ENCODE measurements around the gene GADD45B. TPM values are rescaled to one million over a fixed set of nuclear protein-coding genes. Genes with fewer than 3 reads are reported as not detected.

The GADD45B gene
- total and polyA plus RNA-seq, 10 of the 15 experiments (the other 5 are each of a cell fraction or from before 2014, with no cell fraction given) = 2.4 to 180 (median 91.1) TPM

DNA sequence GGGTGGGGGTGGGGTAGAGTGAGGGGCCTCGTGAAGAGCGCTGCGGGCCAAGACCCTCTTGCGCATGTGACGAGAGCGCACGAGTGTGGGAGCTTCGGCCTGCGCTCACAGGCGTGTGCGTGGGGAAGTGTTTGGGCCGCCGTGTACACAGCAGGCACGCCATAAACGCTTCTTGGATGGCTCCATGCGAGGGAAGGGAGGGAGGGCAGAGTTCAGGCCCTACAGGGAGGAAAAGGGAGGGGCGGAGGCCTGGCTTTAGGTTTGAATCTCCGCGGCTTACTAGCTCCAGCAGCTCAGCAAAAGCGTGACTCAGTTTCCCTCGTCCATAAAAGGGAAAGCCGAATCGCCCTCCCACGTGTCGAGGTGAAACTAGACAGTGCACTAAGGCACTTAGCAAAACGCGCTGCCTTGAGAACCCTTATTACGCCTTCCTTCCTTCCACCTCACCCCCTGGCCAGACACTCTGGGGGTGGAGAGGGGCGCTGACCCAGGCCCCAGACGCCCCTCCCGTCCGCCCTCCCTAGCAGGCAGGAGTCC, 12.5 kb downstream of the GADD45B start (continued):
- TF ChIP-seq, protein P1, sequence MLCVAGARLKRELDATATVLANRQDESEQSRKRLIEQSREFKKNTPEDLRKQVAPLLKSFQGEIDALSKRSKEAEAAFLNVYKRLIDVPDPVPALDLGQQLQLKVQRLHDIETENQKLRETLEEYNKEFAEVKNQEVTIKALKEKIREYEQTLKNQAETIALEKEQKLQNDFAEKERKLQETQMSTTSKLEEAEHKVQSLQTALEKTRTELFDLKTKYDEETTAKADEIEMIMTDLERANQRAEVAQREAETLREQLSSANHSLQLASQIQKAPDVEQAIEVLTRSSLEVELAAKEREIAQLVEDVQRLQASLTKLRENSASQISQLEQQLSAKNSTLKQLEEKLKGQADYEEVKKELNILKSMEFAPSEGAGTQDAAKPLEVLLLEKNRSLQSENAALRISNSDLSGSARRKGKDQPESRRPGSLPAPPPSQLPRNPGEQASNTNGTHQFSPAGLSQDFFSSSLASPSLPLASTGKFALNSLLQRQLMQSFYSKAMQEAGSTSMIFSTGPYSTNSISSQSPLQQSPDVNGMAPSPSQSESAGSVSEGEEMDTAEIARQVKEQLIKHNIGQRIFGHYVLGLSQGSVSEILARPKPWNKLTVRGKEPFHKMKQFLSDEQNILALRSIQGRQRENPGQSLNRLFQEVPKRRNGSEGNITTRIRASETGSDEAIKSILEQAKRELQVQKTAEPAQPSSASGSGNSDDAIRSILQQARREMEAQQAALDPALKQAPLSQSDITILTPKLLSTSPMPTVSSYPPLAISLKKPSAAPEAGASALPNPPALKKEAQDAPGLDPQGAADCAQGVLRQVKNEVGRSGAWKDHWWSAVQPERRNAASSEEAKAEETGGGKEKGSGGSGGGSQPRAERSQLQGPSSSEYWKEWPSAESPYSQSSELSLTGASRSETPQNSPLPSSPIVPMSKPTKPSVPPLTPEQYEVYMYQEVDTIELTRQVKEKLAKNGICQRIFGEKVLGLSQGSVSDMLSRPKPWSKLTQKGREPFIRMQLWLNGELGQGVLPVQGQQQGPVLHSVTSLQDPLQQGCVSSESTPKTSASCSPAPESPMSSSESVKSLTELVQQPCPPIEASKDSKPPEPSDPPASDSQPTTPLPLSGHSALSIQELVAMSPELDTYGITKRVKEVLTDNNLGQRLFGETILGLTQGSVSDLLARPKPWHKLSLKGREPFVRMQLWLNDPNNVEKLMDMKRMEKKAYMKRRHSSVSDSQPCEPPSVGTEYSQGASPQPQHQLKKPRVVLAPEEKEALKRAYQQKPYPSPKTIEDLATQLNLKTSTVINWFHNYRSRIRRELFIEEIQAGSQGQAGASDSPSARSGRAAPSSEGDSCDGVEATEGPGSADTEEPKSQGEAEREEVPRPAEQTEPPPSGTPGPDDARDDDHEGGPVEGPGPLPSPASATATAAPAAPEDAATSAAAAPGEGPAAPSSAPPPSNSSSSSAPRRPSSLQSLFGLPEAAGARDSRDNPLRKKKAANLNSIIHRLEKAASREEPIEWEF (IDR thresholded peaks at IDR 0.05; ENCODE audit: insufficient replicate concordance, low read depth, low read length) = no peak
- TF ChIP-seq SMAD5 (IDR thresholded peaks at IDR 0.05; ENCODE audit: low read depth) (no peak), CREM (IDR thresholded peaks at IDR 0.05; ENCODE audit: low read depth) (no peak), ASH2L (IDR thresholded peaks at IDR 0.05; ENCODE audit: borderline replicate concordance, low read depth) (no peak), BACH1 (IDR thresholded peaks at IDR 0.05; ENCODE audit: borderline replicate concordance) (no peak), SREBF2 (IDR thresholded peaks at IDR 0.05; ENCODE audit: low read length) (no peak), CBX3 (IDR thresholded peaks at IDR 0.05; ENCODE audit: borderline replicate concordance, low read depth) (no peak), ZNF207 (IDR thresholded peaks at IDR 0.05; ENCODE audit: borderline replicate concordance) (no peak)
- TF ChIP-seq, protein P2, sequence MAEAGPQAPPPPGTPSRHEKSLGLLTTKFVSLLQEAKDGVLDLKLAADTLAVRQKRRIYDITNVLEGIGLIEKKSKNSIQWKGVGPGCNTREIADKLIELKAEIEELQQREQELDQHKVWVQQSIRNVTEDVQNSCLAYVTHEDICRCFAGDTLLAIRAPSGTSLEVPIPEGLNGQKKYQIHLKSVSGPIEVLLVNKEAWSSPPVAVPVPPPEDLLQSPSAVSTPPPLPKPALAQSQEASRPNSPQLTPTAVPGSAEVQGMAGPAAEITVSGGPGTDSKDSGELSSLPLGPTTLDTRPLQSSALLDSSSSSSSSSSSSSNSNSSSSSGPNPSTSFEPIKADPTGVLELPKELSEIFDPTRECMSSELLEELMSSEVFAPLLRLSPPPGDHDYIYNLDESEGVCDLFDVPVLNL (IDR thresholded peaks at IDR 0.05; ENCODE audit: low read depth, low read length) = no peak
- TF ChIP-seq, protein P3, sequence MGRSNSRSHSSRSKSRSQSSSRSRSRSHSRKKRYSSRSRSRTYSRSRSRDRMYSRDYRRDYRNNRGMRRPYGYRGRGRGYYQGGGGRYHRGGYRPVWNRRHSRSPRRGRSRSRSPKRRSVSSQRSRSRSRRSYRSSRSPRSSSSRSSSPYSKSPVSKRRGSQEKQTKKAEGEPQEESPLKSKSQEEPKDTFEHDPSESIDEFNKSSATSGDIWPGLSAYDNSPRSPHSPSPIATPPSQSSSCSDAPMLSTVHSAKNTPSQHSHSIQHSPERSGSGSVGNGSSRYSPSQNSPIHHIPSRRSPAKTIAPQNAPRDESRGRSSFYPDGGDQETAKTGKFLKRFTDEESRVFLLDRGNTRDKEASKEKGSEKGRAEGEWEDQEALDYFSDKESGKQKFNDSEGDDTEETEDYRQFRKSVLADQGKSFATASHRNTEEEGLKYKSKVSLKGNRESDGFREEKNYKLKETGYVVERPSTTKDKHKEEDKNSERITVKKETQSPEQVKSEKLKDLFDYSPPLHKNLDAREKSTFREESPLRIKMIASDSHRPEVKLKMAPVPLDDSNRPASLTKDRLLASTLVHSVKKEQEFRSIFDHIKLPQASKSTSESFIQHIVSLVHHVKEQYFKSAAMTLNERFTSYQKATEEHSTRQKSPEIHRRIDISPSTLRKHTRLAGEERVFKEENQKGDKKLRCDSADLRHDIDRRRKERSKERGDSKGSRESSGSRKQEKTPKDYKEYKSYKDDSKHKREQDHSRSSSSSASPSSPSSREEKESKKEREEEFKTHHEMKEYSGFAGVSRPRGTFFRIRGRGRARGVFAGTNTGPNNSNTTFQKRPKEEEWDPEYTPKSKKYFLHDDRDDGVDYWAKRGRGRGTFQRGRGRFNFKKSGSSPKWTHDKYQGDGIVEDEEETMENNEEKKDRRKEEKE (IDR thresholded peaks at IDR 0.05) = no peak
- TF ChIP-seq, protein P4, sequence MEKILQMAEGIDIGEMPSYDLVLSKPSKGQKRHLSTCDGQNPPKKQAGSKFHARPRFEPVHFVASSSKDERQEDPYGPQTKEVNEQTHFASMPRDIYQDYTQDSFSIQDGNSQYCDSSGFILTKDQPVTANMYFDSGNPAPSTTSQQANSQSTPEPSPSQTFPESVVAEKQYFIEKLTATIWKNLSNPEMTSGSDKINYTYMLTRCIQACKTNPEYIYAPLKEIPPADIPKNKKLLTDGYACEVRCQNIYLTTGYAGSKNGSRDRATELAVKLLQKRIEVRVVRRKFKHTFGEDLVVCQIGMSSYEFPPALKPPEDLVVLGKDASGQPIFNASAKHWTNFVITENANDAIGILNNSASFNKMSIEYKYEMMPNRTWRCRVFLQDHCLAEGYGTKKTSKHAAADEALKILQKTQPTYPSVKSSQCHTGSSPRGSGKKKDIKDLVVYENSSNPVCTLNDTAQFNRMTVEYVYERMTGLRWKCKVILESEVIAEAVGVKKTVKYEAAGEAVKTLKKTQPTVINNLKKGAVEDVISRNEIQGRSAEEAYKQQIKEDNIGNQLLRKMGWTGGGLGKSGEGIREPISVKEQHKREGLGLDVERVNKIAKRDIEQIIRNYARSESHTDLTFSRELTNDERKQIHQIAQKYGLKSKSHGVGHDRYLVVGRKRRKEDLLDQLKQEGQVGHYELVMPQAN (conservative IDR thresholded peaks at IDR 0.05) = no peak
- TF ChIP-seq, protein P5, sequence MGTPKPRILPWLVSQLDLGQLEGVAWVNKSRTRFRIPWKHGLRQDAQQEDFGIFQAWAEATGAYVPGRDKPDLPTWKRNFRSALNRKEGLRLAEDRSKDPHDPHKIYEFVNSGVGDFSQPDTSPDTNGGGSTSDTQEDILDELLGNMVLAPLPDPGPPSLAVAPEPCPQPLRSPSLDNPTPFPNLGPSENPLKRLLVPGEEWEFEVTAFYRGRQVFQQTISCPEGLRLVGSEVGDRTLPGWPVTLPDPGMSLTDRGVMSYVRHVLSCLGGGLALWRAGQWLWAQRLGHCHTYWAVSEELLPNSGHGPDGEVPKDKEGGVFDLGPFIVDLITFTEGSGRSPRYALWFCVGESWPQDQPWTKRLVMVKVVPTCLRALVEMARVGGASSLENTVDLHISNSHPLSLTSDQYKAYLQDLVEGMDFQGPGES (IDR thresholded peaks at IDR 0.05) = no peak
- TF ChIP-seq, protein P6, sequence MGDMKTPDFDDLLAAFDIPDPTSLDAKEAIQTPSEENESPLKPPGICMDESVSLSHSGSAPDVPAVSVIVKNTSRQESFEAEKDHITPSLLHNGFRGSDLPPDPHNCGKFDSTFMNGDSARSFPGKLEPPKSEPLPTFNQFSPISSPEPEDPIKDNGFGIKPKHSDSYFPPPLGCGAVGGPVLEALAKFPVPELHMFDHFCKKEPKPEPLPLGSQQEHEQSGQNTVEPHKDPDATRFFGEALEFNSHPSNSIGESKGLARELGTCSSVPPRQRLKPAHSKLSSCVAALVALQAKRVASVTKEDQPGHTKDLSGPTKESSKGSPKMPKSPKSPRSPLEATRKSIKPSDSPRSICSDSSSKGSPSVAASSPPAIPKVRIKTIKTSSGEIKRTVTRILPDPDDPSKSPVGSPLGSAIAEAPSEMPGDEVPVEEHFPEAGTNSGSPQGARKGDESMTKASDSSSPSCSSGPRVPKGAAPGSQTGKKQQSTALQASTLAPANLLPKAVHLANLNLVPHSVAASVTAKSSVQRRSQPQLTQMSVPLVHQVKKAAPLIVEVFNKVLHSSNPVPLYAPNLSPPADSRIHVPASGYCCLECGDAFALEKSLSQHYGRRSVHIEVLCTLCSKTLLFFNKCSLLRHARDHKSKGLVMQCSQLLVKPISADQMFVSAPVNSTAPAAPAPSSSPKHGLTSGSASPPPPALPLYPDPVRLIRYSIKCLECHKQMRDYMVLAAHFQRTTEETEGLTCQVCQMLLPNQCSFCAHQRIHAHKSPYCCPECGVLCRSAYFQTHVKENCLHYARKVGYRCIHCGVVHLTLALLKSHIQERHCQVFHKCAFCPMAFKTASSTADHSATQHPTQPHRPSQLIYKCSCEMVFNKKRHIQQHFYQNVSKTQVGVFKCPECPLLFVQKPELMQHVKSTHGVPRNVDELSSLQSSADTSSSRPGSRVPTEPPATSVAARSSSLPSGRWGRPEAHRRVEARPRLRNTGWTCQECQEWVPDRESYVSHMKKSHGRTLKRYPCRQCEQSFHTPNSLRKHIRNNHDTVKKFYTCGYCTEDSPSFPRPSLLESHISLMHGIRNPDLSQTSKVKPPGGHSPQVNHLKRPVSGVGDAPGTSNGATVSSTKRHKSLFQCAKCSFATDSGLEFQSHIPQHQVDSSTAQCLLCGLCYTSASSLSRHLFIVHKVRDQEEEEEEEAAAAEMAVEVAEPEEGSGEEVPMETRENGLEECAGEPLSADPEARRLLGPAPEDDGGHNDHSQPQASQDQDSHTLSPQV (IDR thresholded peaks at IDR 0.05) = no peak
